ENCODE results near the gene DEPDC7.

Gene DEPDC7

GRCh38 chr11:33060271-33060670 lies 44.6 kb downstream of the DEPDC7 start:
- no peak for DNase-seq (ENCODE audit: low read depth, low spot score)

GRCh38 chr11:33062137-33062536 lies 46.5 kb downstream of the DEPDC7 start:
- DNase-seq (ENCODE audit: low read depth, low spot score): no peak

GRCh38 chr11:33063326-33063881 lies 47.7 kb downstream of the DEPDC7 start:
- DNase-seq (ENCODE audit: low read depth, low spot score): no peak

- no peak for DNase-seq (ENCODE audit: low read depth, low spot score)
Observed at GRCh38 chr11:33064033-33064825, 48.6 kb downstream of the DEPDC7 start.

- DNase-seq (ENCODE audit: low read depth, low spot score): no peak
Observed at GRCh38 chr11:33064866-33065265, 49.2 kb downstream of the DEPDC7 start.

GRCh38 chr11:33065445-33066178 lies 49.9 kb downstream of the DEPDC7 start:
- peak; percentile 6 for DNase-seq (ENCODE audit: low read depth, low spot score)

- DNase-seq (ENCODE audit: low read depth, low spot score): no peak
Observed at GRCh38 chr11:33067294-33067693, 51.6 kb downstream of the DEPDC7 start.

- DNase-seq (ENCODE audit: low read depth, low spot score): no peak
Observed at GRCh38 chr11:33068611-33069340, 53.1 kb downstream of the DEPDC7 start.

- DNase-seq (ENCODE audit: low read depth, low spot score): no peak
Observed at GRCh38 chr11:33072465-33072864, 56.8 kb downstream of the DEPDC7 start.
